NT2/D1 (cell line): ENCODE data around the gene ATL1.

ENCODE experiments used
- DNase-seq: peaks from one replicate; pipeline ENCODE4 v3.0.0-alpha.2; 2011; ENCODE audit warnings: low read depth, low spot score
- H3K27me3 ChIP-seq: 2 replicates; pipeline ENCODE4 v1.6.0; 2011; ENCODE audit warnings: mild to moderate bottlenecking; ENCODE audit not compliant: insufficient read length, insufficient read depth
- H3K36me3 ChIP-seq: 2 replicates; pipeline ENCODE4 v1.6.1; 2011; ENCODE audit warnings: mild to moderate bottlenecking, low read length, mixed read lengths; ENCODE audit not compliant: insufficient read depth, insufficient read length
- H3K4me1 ChIP-seq: 2 replicates; pipeline ENCODE4 v1.5.1; 2011; ENCODE audit not compliant: insufficient read depth, insufficient read length
- H3K4me3 ChIP-seq: 2 replicates; pipeline ENCODE4 v1.5.1; 2011; ENCODE audit warnings: low read depth; ENCODE audit not compliant: insufficient read length
- H3K9ac ChIP-seq: 2 replicates; pipeline ENCODE4 v1.6.0; 2011; ENCODE audit warnings: low read depth; ENCODE audit not compliant: insufficient read length
- H3K9me3 ChIP-seq: 2 replicates; pipeline ENCODE4 v1.5.1; 2011; ENCODE audit warnings: mild to moderate bottlenecking, low read length; ENCODE audit not compliant: insufficient read depth
- SUZ12 ChIP-seq: IDR thresholded peaks from 2 replicates; pipeline ENCODE4 v1.6.1; 2011; ENCODE audit not compliant: insufficient read length, insufficient read depth; ENCODE audit errors: extremely low read depth
- YY1 ChIP-seq: IDR thresholded peaks from 2 replicates; pipeline ENCODE4 v1.6.1; 2011; ENCODE audit not compliant: insufficient read length, insufficient read depth
- ZNF274 ChIP-seq: IDR thresholded peaks from 2 replicates; pipeline ENCODE4 v1.6.1; 2011; ENCODE audit warnings: mild to moderate bottlenecking, low read depth, low read length

ATL1 gene

GRCh38 chr14:50612806-50613205 is 52.9 kb downstream of the ATL1 start:
- TF ChIP-seq SUZ12 (no peak), ZNF274 (no peak), YY1 (no peak)
- Histone ChIP-seq H3K4me1 (no peaks in the 10 kb centered on the region), H3K4me3 (no peak overlapping the region), H3K27me3 (no peaks in the 10 kb centered on the region), H3K9ac (no peak overlapping the region), H3K9me3 (no peaks in the 10 kb centered on the region), H3K36me3 (no peaks in the 10 kb centered on the region)
- no peak for DNase-seq

GRCh38 chr14:50615056-50615455 is 55.1 kb downstream of the ATL1 start:
- Histone ChIP-seq H3K36me3 (no peaks in the 10 kb centered on the region), H3K4me3 (no peak overlapping the region), H3K4me1 (no peaks in the 10 kb centered on the region), H3K9ac (no peak overlapping the region), H3K27me3 (no peaks in the 10 kb centered on the region), H3K9me3 (no peaks in the 10 kb centered on the region)
- TF ChIP-seq ZNF274 (no peak), YY1 (no peak), SUZ12 (no peak)
- no peak for DNase-seq

- H3K9me3 ChIP-seq, result no peaks in the 10 kb centered on the region
- no peaks in the 10 kb centered on the region for H3K36me3 ChIP-seq
- no peaks in the 10 kb centered on the region for H3K4me1 ChIP-seq
- H3K27me3 ChIP-seq, result no peaks in the 10 kb centered on the region
- TF ChIP-seq SUZ12 (no peak), YY1 (no peak), ZNF274 (no peak)
- DNase-seq, result no peak
- H3K9ac ChIP-seq, result no peak overlapping the region
- no peak overlapping the region for H3K4me3 ChIP-seq
These were observed 55.6 kb downstream of the ATL1 start for GRCh38 chr14:50615552-50615951.

- TF ChIP-seq YY1 (no peak), ZNF274 (no peak), SUZ12 (no peak)
- Histone ChIP-seq H3K4me3 (no peak overlapping the region), H3K36me3 (no peaks in the 10 kb centered on the region), H3K27me3 (no peaks in the 10 kb centered on the region), H3K4me1 (no peaks in the 10 kb centered on the region), H3K9ac (no peak overlapping the region), H3K9me3 (no peaks in the 10 kb centered on the region)
- no peak for DNase-seq
These were observed 56.3 kb downstream of the ATL1 start for GRCh38 chr14:50616275-50616674.

- Histone ChIP-seq H3K9ac (no peak overlapping the region), H3K9me3 (no peaks in the 10 kb centered on the region), H3K27me3 (no peaks in the 10 kb centered on the region), H3K36me3 (no peaks in the 10 kb centered on the region), H3K4me1 (no peaks in the 10 kb centered on the region), H3K4me3 (no peak overlapping the region)
- TF ChIP-seq ZNF274 (no peak), YY1 (no peak), SUZ12 (no peak)
- DNase-seq, result no peak
These were observed 59.7 kb downstream of the ATL1 start for GRCh38 chr14:50619569-50620141.

GRCh38 chr14:50620341-50620740 is 60.4 kb downstream of the ATL1 start:
- no peak overlapping the region for H3K4me3 ChIP-seq
- DNase-seq, result no peak
- H3K4me1 ChIP-seq, result no peaks in the 10 kb centered on the region
- H3K9me3 ChIP-seq, result no peaks in the 10 kb centered on the region
- TF ChIP-seq YY1 (no peak), SUZ12 (no peak), ZNF274 (no peak)
- H3K27me3 ChIP-seq, result no peaks in the 10 kb centered on the region
- no peaks in the 10 kb centered on the region for H3K36me3 ChIP-seq
- H3K9ac ChIP-seq, result no peak overlapping the region

- Histone ChIP-seq H3K4me1 (no peaks in the 10 kb centered on the region), H3K27me3 (no peaks in the 10 kb centered on the region), H3K4me3 (no peak overlapping the region), H3K9me3 (no peaks in the 10 kb centered on the region), H3K9ac (no peak overlapping the region), H3K36me3 (peaks cover 2% of the 10 kb centered on the region)
- no peak for DNase-seq
- no peak for TF ChIP-seq SUZ12
- no peak for TF ChIP-seq YY1
- no peak for TF ChIP-seq ZNF274
These were observed 63.0 kb downstream of the ATL1 start for GRCh38 chr14:50622978-50623377.
